Measurements from ENCODE around the gene PITRM1.

PITRM1 gene

DNA sequence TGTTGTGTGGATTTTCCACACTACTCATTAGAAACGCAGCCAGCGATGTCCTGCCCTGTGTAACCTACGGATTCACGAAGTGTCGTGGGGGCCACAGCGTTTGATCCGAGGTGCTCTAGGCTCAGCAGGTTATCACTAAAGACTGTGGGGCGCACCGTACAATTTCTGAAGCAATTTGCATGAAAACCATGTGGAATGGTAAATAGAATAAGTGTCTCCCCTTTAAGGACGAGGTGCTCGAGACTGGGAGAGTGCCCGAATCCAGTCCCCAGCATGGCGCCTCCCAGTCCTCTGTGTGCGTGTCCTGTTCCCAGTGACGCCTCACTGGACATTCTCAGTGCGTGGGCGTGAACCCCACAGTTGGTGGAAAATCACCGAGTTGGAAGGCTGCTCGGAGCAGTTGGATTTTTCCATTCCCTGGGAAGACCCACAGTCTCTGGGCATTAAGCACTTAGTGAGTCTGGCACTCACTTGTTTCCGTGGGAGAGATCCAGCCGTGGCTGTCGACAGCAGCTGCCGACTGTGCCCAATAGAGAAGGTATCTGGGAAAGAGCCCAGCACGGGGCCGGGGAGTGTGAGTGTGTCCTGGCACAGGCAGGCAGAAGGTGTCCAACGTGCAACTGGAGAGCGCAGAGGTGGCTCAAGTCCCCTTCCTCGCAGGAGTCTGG lies 68.2 kb downstream of the PITRM1 start:
- no peak for DNase-seq (ENCODE audit: low read depth in 2 of 2)

GRCh38 chr10:3103646-3104045 lies 68.9 kb downstream of the PITRM1 start:
- DNase-seq (ENCODE audit: low read depth in 2 of 2) = no peak

- no peak for DNase-seq (ENCODE audit: low read depth in 2 of 2)
Observed at GRCh38 chr10:3102720-3103427, 69.7 kb downstream of the PITRM1 start.

DNA sequence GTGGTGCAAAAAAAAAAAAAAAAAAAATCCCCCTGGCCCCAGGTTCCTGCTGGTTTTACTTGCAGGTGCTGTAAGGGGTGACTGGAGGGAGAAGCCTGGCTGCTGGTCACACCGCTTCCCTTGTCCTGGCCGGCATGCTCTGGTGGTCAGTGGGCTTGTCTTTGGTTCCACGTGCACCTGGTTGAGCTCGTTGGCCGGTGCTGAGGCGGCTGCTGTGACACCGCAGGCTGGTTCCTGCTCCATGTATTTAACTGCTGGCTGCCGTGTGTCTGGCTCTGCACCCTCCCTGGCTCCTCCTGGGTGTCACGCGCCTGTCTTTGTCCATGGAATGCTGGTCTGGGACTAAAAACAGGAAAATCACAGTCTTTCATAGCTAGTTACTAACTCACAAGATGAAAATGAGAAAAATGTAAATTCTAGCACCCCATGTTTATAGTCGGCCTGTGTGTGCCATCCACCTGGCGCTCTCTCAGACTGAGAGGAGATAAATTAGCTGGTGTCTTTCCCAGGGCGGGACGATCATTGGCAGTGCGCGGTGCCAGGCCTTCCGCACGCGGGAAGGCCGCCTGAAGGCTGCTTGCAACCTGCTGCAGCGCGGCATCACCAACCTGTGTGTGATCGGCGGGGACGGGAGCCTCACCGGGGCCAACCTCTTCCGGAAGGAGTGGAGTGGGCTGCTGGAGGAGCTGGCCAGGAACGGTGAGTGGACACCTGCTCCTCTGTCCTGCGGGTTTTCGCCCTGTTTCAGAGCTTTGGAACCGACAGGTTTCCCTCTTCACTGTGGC lies 71.5 kb downstream of the PITRM1 start:
- no peak for DNase-seq (ENCODE audit: low read depth in 2 of 2)

DNA sequence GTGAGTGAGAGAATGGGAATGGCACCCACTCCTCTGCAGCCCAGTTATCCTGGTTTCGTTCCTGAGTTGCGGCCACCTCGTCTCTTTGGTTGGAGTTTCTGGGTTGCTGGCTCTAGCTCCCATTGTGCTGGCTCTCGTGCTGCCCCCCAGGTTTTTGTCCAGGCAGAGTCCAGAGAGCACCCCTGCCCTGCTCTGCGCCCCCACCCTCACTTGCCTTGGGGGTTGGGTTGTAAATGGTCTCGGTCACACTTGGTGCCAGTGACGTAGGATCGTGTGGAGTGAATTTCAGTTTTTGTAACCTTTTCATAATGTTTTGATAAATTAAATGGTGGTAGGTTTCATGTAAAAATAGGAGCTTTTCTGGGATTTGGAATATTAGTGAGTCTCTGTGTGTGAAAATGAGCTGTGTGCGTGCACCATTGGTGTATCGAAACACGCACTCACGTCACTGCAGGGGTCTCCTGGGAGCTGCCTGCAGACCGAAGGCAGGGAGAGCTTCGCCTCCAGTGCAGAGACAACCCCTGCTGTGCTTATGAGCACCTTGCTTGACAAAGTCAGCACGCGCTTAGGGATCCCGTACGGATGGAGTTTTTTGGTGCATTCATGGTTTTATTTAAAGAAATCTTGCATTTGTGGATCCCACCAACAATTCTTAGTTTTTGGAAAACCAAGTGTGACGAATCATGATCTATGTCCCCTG lies 72.3 kb downstream of the PITRM1 start:
- DNase-seq (ENCODE audit: low read depth in 2 of 2) = no peak

DNA sequence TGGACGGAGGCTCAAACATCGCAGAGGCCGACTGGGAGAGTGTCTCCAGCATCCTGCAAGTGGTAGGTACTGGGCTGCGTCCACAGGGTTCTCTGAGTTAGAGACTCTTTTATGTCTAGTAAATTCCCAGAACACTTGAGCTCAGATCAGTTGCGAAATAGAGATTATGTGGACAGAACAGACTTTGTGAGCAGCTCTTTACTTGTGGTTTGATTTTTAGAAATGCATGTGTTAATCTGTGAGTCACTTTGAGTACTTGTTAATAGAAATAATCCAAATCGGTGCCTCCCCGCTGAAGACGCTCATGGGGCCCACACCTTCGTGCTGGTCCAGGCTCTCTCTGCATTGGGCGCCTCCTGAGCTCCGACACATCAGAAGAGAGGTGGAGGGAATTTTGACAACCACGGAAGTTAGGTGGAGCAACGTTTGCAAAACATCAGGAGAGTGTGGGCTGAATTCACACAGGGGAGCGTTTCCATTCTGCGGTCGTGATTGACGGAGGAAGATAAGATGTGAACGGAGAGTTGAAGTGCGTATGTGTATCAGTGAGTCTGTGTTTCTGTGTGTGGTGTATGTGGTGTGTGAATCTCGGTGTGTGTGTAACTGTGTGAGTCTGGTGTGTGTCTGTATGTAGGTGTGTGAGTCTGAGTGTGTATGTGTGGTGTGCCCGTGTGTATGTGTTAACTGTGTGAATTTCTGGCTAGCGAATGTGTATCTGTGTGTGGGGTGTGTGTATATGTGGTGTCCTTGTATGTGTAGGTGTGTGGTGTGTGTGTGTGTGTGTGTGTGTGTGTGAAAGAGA lies 73.1 kb downstream of the PITRM1 start:
- DNase-seq (ENCODE audit: low read depth in 2 of 2) = no peak

- DNase-seq (ENCODE audit: low read depth in 2 of 2) = no peak
Observed at GRCh38 chr10:3098689-3099088, 73.9 kb downstream of the PITRM1 start.

DNA sequence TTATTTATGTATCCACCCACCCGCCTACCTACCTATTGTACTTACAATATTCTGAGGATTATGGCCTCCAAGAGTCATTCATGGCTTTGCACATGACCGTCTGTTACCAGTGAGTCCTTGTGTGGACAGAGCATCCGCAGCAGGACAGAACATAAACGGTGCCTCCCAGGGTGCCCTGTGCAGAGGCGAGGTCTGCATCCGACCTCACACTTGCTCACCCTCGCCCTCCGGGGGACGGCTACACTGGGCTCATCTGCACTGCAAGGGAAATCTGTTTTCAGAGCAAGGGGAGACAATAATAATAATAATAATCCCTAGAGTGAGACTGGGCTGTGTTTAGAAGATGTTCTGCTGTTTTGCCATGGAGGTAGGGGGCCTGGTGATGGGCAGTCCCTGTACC lies 75.4 kb downstream of the PITRM1 start:
- DNase-seq (ENCODE audit: low read depth in 2 of 2) = no peak

GRCh38 chr10:3096149-3096548 lies 76.4 kb downstream of the PITRM1 start:
- DNase-seq (ENCODE audit: low read depth in 2 of 2) = no peak

DNA sequence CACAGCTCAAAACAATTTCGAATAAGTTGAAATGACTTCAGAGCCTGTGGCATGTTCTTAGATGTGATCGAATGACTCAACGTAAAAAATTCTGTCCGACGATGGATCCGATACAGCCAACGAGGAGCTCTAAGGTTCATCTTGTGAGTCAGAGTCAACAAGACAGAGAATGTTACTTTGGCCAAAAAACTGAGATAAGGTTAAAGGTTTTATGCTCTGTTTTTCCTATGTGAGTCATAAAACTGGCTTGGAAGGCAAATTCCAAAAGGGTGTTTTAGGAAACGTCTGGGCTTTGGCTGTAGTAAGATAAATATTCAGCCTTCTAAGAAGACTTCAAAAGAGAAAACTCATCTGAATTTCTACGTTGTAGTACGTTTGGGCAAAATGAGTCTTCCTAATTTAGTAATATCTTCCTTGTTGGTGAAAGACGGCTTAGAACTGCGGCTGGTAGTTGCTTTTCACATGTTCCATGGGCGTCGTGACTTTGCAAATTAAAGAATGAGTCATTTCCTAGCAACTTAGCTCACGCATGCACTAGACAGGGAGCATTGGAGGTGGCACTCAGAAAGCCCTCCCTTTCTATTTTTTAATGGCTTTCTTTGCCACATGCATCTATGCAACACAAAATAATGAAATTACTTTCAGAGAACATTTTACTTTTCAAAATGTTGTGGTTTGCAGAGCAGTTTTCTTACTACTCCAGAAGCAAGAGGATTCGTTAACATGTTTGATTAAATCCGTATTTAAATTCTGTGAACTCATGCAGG lies 77.0 kb downstream of the PITRM1 start:
- peak; percentile 25 to 50 for DNase-seq (ENCODE audit: low read depth in 2 of 2)

GRCh38 chr10:3094609-3095036 lies 78.0 kb downstream of the PITRM1 start:
- no peak for DNase-seq (ENCODE audit: low read depth in 2 of 2)

- DNase-seq (ENCODE audit: low read depth in 2 of 2) = no peak
Observed at GRCh38 chr10:3093996-3094395, 78.6 kb downstream of the PITRM1 start.

DNA sequence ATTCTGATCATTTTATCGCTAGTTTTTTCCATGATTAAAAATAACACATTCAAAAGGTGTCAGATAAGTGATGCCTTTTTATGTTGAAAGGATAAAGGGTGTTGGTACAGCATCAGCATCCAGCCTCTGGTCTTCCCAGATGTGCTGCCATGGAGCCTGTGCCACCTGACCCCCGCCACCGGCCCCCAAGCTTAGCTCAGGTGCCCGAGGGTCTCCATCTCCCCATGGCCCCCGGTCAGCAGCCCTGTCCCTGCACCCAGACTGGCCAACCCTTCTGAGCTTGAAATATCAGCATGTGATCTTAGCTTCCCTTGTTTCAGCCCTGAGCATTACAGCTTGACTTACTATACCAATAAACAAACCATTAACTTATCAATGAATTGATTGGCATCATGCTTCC lies 80.7 kb downstream of the PITRM1 start:
- DNase-seq (ENCODE audit: low read depth in 2 of 2) = no peak

- no peak for DNase-seq (ENCODE audit: low read depth in 2 of 2)
Observed at GRCh38 chr10:3090914-3091787, 81.4 kb downstream of the PITRM1 start.

- DNase-seq (ENCODE audit: low read depth in 2 of 2) = no peak
Observed at GRCh38 chr10:3090388-3090787, 82.2 kb downstream of the PITRM1 start.
